HL-60 (cell line): Measurements from ENCODE around the gene KMT2E.

ENCODE experiments used
- DNase-seq, 2 experiments: peaks; one replicate each; pipeline ENCODE4 v3.0.0-alpha.2; 2010 to 2020; ENCODE audit warnings: low read depth in 1 of 2, low spot score in 1 of 2
- H3K27ac ChIP-seq: fragments of 250-450 bp; sonication (Bioruptor Pico); replicated peaks from 2 replicates; pipeline ENCODE4 v1.5.1; 2020; ENCODE audit warnings: mild to moderate bottlenecking, moderate library complexity
- H3K27me3 ChIP-seq: fragments of 250-450 bp; sonication (Bioruptor Pico); 2 replicates; pipeline ENCODE4 v1.5.1; 2021; ENCODE audit warnings: mild to moderate bottlenecking, moderate library complexity; ENCODE audit not compliant: insufficient read depth, poor library complexity, severe bottlenecking
- H3K4me3 ChIP-seq: replicated peaks from 2 replicates; pipeline ENCODE4 v1.5.1; 2011; ENCODE audit warnings: mild to moderate bottlenecking, control low read depth, low read length; ENCODE audit not compliant: insufficient read depth
- CTCF ChIP-seq: IDR thresholded peaks from one replicate; pipeline ENCODE4 v1.5.1; 2011; ENCODE audit warnings: low read length, control low read depth, inconsistent platforms; ENCODE audit not compliant: insufficient read depth
- GABPA ChIP-seq: IDR thresholded peaks from 2 replicates; pipeline ENCODE4 v1.6.1; 2012; ENCODE audit warnings: low read depth
- POLR2AphosphoS5 ChIP-seq: IDR thresholded peaks from 2 replicates; pipeline ENCODE4 v1.6.1; 2012; ENCODE audit warnings: low read depth
- REST ChIP-seq: IDR thresholded peaks from 2 replicates; pipeline ENCODE4 v1.6.1; 2012; ENCODE audit warnings: low read depth; ENCODE audit not compliant: insufficient replicate concordance
- SPI1 ChIP-seq: IDR thresholded peaks from 2 replicates; pipeline ENCODE4 v1.6.1; 2012; ENCODE audit warnings: low read depth, mild to moderate bottlenecking, borderline replicate concordance

Gene KMT2E

GRCh38 chr7:105097619-105098018, 83.6 kb downstream of the KMT2E start:
- no peak for DNase-seq
- no peak overlapping the region for H3K4me3 ChIP-seq
- H3K27ac ChIP-seq = no peak overlapping the region
- no peaks in the 10 kb centered on the region for H3K27me3 ChIP-seq
- TF ChIP-seq CTCF (no peak), POLR2AphosphoS5 (no peak), GABPA (no peak)

- TF ChIP-seq SPI1 (no peak), CTCF (no peak), REST (no peak), GABPA (no peak), POLR2AphosphoS5 (no peak)
- H3K27me3 ChIP-seq = no peaks in the 10 kb centered on the region
- DNase-seq = no peak
- no peak overlapping the region for H3K4me3 ChIP-seq
- H3K27ac ChIP-seq = no peak overlapping the region
These were observed 85.0 kb downstream of the KMT2E start for GRCh38 chr7:105098863-105099515.

GRCh38 chr7:105101864-105102263, 87.9 kb downstream of the KMT2E start:
- H3K27me3 ChIP-seq = no peaks in the 10 kb centered on the region
- H3K4me3 ChIP-seq = no peak overlapping the region
- H3K27ac ChIP-seq = no peak overlapping the region
- TF ChIP-seq REST (no peak), CTCF (no peak), POLR2AphosphoS5 (no peak), GABPA (no peak), SPI1 (no peak)
- DNase-seq = no peak
